Neural cell (in vitro differentiated cells): ENCODE measurements around the gene NRN1L. TPM values are rescaled to one million over a fixed set of nuclear protein-coding genes. Genes with fewer than 3 reads are reported as not detected.

Source experiments
- H2AFZ ChIP-seq: fragments of 200-600, 300-800 bp; sonication (generic), shearing (Covaris generic); 2 replicates; pipeline ENCODE4 v1.6.0; 2014; ENCODE audit warnings: low read depth, mild to moderate bottlenecking, antibody characterized with exemption, low read length, moderate library complexity
- H3F3A ChIP-seq: fragments of 200-600 bp; shearing (Covaris generic); 2 replicates; pipeline ENCODE4 v1.6.1; 2016; ENCODE audit warnings: mild to moderate bottlenecking, moderate library complexity, mixed read lengths, antibody characterized with exemption, low read length; ENCODE audit not compliant: insufficient read depth, poor library complexity, severe bottlenecking
- H3K27ac ChIP-seq: fragments of 200-600, 300-800 bp; sonication (generic), shearing (Covaris generic); 2 replicates; pipeline ENCODE4 v1.5.1; 2014; ENCODE audit warnings: mild to moderate bottlenecking, low read length, moderate library complexity
- H3K27me3 ChIP-seq: fragments of 300-800, 200-600 bp; sonication (generic), shearing (Covaris generic); 2 replicates; pipeline ENCODE4 v1.6.0; 2014; ENCODE audit warnings: mild to moderate bottlenecking, low read depth, low read length, moderate library complexity; ENCODE audit not compliant: insufficient read depth
- H3K36me3 ChIP-seq: fragments of 300-800, 200-600 bp; sonication (generic), shearing (Covaris generic); 2 replicates; pipeline ENCODE4 v1.5.1; 2014; ENCODE audit warnings: mild to moderate bottlenecking, antibody characterized with exemption, low read length, moderate library complexity; ENCODE audit not compliant: insufficient read depth
- H3K4me2 ChIP-seq: fragments of 300-800, 200-600 bp; sonication (generic), shearing (Covaris generic); 2 replicates; pipeline ENCODE4 v1.6.0; 2014; ENCODE audit warnings: mild to moderate bottlenecking, low read length
- H3K4me3 ChIP-seq: fragments of 300-800, 200-600 bp; sonication (generic), shearing (Covaris generic); 2 replicates; pipeline ENCODE4 v1.5.1; 2014; ENCODE audit warnings: mild to moderate bottlenecking, low read length, moderate library complexity
- H3K79me2 ChIP-seq: fragments of 200-600 bp; shearing (Covaris generic); replicated peaks from 2 replicates; pipeline ENCODE4 v1.6.0; 2014; ENCODE audit warnings: mild to moderate bottlenecking, low read length, moderate library complexity; ENCODE audit not compliant: insufficient read depth
- H3K9ac ChIP-seq: fragments of 300-800, 200-600 bp; sonication (generic), shearing (Covaris generic); 2 replicates; pipeline ENCODE4 v1.6.1; 2016; ENCODE audit warnings: mild to moderate bottlenecking, low read length, mixed read lengths
- H3K9me2 ChIP-seq: fragments of 200-600 bp; shearing (Covaris generic); 2 replicates; pipeline ENCODE4 v1.6.1; 2016; ENCODE audit warnings: mild to moderate bottlenecking, low read length, mixed read lengths; ENCODE audit not compliant: insufficient read depth
- H3K9me3 ChIP-seq: fragments of 200-600, 300-800 bp; sonication (generic), shearing (Covaris generic); 2 replicates; pipeline ENCODE4 v1.6.1; 2016; ENCODE audit warnings: mild to moderate bottlenecking, mixed run types, low read length, moderate library complexity, mixed read lengths
- H4K20me1 ChIP-seq: fragments of 200-600 bp; shearing (Covaris generic); 2 replicates; pipeline ENCODE4 v1.6.1; 2016; ENCODE audit warnings: mild to moderate bottlenecking, mixed run types; ENCODE audit not compliant: insufficient read depth
- CTCF ChIP-seq: fragments of 450-650 bp; IDR thresholded peaks from 2 replicates; pipeline ENCODE4 v1.5.1; 2014; ENCODE audit warnings: antibody characterized with exemption, mild to moderate bottlenecking, moderate library complexity; ENCODE audit not compliant: poor library complexity, severe bottlenecking
- EP300 ChIP-seq: fragments of 450-650 bp; conservative IDR thresholded peaks from 2 replicates; pipeline ENCODE4 v1.6.1; 2014; ENCODE audit warnings: antibody characterized with exemption, mild to moderate bottlenecking, moderate library complexity; ENCODE audit not compliant: poor library complexity, severe bottlenecking
- EZH2 ChIP-seq: fragments of 200-600, 300-800 bp; shearing (Covaris generic), sonication (generic); IDR thresholded peaks from 2 replicates; pipeline ENCODE4 v1.6.1; 2014; ENCODE audit warnings: antibody characterized with exemption, low read length, borderline replicate concordance, mild to moderate bottlenecking; ENCODE audit not compliant: insufficient read depth, poor library complexity, severe bottlenecking
- MXI1 ChIP-seq: fragments of 450-650 bp; conservative IDR thresholded peaks from 2 replicates; pipeline ENCODE4 v1.6.1; 2014; ENCODE audit warnings: antibody characterized with exemption, mild to moderate bottlenecking; ENCODE audit not compliant: poor library complexity, severe bottlenecking
- POLR2AphosphoS5 ChIP-seq: IDR thresholded peaks from 2 replicates; pipeline ENCODE4 v1.6.1; 2012
- RAD21 ChIP-seq: fragments of 450-650 bp; conservative IDR thresholded peaks from 2 replicates; pipeline ENCODE4 v1.6.1; 2014; ENCODE audit warnings: antibody characterized with exemption, mild to moderate bottlenecking, moderate library complexity
- REST ChIP-seq: IDR thresholded peaks from 2 replicates; pipeline ENCODE4 v1.6.1; 2012; ENCODE audit warnings: borderline replicate concordance
- SMC3 ChIP-seq: fragments of 450-650 bp; conservative IDR thresholded peaks from 2 replicates; pipeline ENCODE4 v1.6.1; 2014; ENCODE audit warnings: antibody characterized with exemption, mild to moderate bottlenecking, moderate library complexity; ENCODE audit not compliant: poor library complexity
- TAF1 ChIP-seq: IDR thresholded peaks from 2 replicates; pipeline ENCODE4 v1.6.1; 2012; ENCODE audit warnings: low read depth
- polyA plus RNA-seq: library from polyadenylated mRNA; depleted of rRNA; stranded (reverse); fragments of >200 nt; gene quantifications from 2 replicates; pipeline ENCODE4 v1.2.3, GENCODE V29; 2014

Gene NRN1L
- polyA plus RNA-seq, 1 donor from 2014 or later: not detected

GRCh38 chr16:67846063-67846319 is 38.7 kb upstream of the NRN1L start:
- no peaks in the 10 kb centered on the region for H3K36me3 ChIP-seq
- TF ChIP-seq SMC3 (no peak), POLR2AphosphoS5 (no peak), RAD21 (no peak), EP300 (no peak), MXI1 (no peak)
- H3K79me2 ChIP-seq: peaks cover 53% of the 10 kb centered on the region
- peak overlapping the region; percentile 97 for H3K4me3 ChIP-seq
- H3K9me3 ChIP-seq: no peaks in the 10 kb centered on the region
- H3K27ac ChIP-seq: peak overlapping the region; percentile 92
- no peaks in the 10 kb centered on the region for H3F3A ChIP-seq
- no peaks in the 10 kb centered on the region for H3K27me3 ChIP-seq
- no peaks in the 10 kb centered on the region for H4K20me1 ChIP-seq
- H2AFZ ChIP-seq: peak overlapping the region; percentile 87
- H3K4me2 ChIP-seq: peak overlapping the region; percentile 99
- H3K9me2 ChIP-seq: no peaks in the 10 kb centered on the region
- peak overlapping the region; percentile 90 for H3K9ac ChIP-seq

- no peaks in the 10 kb centered on the region for H3F3A ChIP-seq
- H4K20me1 ChIP-seq: no peaks in the 10 kb centered on the region
- peak within 1 kb of the TSS; percentile 97 for H3K4me3 ChIP-seq
- peak within 1 kb of the TSS; percentile 99 for H3K4me2 ChIP-seq
- H2AFZ ChIP-seq: peak within 1 kb of the TSS; percentile 87
- TF ChIP-seq CTCF (no peak), POLR2AphosphoS5 (peak; percentile 88), MXI1 (peak; percentile 94), EZH2 (no peak), REST (no peak), EP300 (peak; percentile 42), TAF1 (peak; percentile 74)
- peaks cover 56% of the 10 kb centered on the region for H3K79me2 ChIP-seq
- H3K9me3 ChIP-seq: no peaks in the 10 kb centered on the region
- peak within 1 kb of the TSS; percentile 90 for H3K9ac ChIP-seq
- H3K9me2 ChIP-seq: no peaks in the 10 kb centered on the region
- no peaks in the 10 kb centered on the region for H3K36me3 ChIP-seq
- no peaks in the 10 kb centered on the region for H3K27me3 ChIP-seq
- peak within 1 kb of the TSS; percentile 92 for H3K27ac ChIP-seq
Measured at GRCh38 chr16:67846320-67847063, 38.2 kb upstream of the NRN1L start, which contains the start of gene NUTF2. Gene NUTF2, plus strand, starts transcription at chr16:67846933. Its CDS starts 18,198 bp downstream, at chr16:67865131.
